ENCODE results near the gene TMEM266. TPM values are rescaled to one million over a fixed set of nuclear protein-coding genes. Genes with fewer than 3 reads are reported as not detected.
A peak's percentile ranks its signal among the peaks of the same experiment; 100 is the strongest.

The TMEM266 gene
- total RNA-seq, 4 donors from 2014 or later, result 0.17 to 0.40 TPM; not detected in 2

DNA sequence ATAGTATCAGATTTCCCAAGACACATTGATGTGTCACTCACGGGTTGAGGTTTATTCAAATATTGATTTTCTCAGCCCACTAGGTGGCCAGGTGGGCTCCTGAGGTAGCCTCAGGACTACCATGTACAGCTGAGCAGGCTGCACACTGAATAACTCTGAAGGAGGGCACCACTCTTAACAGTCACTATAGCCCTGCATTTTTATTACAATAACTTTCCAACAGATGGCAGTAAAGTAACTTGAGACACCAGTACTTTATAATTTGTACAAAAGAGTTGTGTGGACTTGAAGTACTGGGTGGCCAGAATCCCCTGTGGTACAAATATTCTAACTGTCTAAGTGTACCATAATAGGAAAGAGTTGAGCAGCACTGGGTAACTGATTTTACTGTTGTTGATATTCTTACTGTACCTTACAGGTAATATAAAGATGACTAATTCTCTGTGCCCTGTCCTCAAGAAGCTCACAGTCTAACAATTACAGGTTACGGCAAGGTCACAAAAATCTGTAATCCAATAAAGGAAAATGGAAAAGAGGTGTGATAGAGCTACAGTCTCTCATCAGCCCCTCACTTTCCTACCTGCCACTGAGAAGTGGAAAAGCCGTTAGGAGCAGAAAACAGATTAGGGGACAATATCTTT is 175.5 kb downstream of the TMEM266 start:
- DNase-seq (ENCODE audit: extremely low spot score), result no peak
- H3K4me3 ChIP-seq, result no peak overlapping the region
- H3K4me1 ChIP-seq, result peaks cover 0 to 11% (median 6%) of the 10 kb centered on the region in 4 donors
- intact Hi-C loops (cut with DNase I), result no loop called here
- peaks cover 6 to 16% (median 9%) of the 10 kb centered on the region in 4 donors for H3K36me3 ChIP-seq
- no peak overlapping the region for H3K27ac ChIP-seq (replicated peaks in 1 of 4)
- WGBS, result 98% methylated on average over 3 of the region's 3 CpGs
- no peaks in the 10 kb centered on the region for H3K9me3 ChIP-seq
- H3K27me3 ChIP-seq, result no peaks in the 10 kb centered on the region
- TF ChIP-seq, protein P1, sequence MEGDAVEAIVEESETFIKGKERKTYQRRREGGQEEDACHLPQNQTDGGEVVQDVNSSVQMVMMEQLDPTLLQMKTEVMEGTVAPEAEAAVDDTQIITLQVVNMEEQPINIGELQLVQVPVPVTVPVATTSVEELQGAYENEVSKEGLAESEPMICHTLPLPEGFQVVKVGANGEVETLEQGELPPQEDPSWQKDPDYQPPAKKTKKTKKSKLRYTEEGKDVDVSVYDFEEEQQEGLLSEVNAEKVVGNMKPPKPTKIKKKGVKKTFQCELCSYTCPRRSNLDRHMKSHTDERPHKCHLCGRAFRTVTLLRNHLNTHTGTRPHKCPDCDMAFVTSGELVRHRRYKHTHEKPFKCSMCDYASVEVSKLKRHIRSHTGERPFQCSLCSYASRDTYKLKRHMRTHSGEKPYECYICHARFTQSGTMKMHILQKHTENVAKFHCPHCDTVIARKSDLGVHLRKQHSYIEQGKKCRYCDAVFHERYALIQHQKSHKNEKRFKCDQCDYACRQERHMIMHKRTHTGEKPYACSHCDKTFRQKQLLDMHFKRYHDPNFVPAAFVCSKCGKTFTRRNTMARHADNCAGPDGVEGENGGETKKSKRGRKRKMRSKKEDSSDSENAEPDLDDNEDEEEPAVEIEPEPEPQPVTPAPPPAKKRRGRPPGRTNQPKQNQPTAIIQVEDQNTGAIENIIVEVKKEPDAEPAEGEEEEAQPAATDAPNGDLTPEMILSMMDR (IDR thresholded peaks at IDR 0.05), result peak; percentile 25 to 54 (median 36)
- no peak for TF ChIP-seq POLR2AphosphoS5 (IDR thresholded peaks at IDR 0.05)

DNA sequence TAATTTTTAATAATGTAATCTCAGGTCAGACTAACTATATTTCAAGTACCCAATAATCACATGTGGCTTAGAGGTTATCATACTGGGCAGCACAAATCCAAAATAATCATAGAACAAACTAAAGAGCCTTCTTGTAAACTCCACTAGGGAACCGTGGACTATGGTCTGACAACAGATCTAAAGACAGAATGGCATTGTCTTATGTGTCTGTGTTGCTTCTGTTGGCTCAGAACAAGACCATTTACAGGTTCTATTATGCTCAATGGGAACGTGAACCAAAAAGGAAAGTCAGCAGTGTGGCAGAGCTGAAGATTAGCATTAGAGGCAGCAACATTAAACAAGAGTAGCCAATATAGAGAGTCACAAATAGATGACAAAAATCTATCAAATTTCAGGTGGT is 176.6 kb downstream of the TMEM266 start:
- Histone ChIP-seq H3K9me3 (no peaks in the 10 kb centered on the region), H3K4me3 (no peak overlapping the region), H3K36me3 (peaks cover 0 to 14% (median 0%) of the 10 kb centered on the region in 4 donors), H3K27ac (replicated peaks in 1 of 4) (no peak overlapping the region), H3K4me1 (peaks cover 0 to 11% (median 6%) of the 10 kb centered on the region in 4 donors), H3K27me3 (no peaks in the 10 kb centered on the region)
- intact Hi-C loops (cut with DNase I), result no loop called here
- 71% methylated on average over 2 of the region's 2 CpGs for WGBS
- DNase-seq (ENCODE audit: extremely low spot score), result no peak
- TF ChIP-seq POLR2A (IDR thresholded peaks at IDR 0.05; ENCODE audit: low read depth) (no peak), EP300 (IDR thresholded peaks at IDR 0.05) (no peak), POLR2AphosphoS5 (IDR thresholded peaks at IDR 0.05) (no peak)
- TF ChIP-seq, protein P1 (IDR thresholded peaks at IDR 0.05), result no peak

- Histone ChIP-seq H3K4me1 (peaks cover 0 to 11% (median 6%) of the 10 kb centered on the region in 4 donors), H3K9me3 (no peaks in the 10 kb centered on the region), H3K4me3 (no peak overlapping the region), H3K27ac (replicated peaks in 1 of 4) (no peak overlapping the region), H3K27me3 (no peaks in the 10 kb centered on the region), H3K36me3 (peaks cover 0 to 25% (median 0%) of the 10 kb centered on the region in 4 donors)
- no peak for TF ChIP-seq EP300 (IDR thresholded peaks at IDR 0.05)
- TF ChIP-seq POLR2AphosphoS5 (IDR thresholded peaks at IDR 0.05), result no peak
- no peak for TF ChIP-seq POLR2A (IDR thresholded peaks at IDR 0.05; ENCODE audit: low read depth)
- TF ChIP-seq, protein P1 (IDR thresholded peaks at IDR 0.05), result no peak
- DNase-seq (ENCODE audit: extremely low spot score), result no peak
- intact Hi-C loops (cut with DNase I), result no loop called here
- WGBS, result 68% methylated on average over 1 of the region's 1 CpG
These were observed 180.0 kb downstream of the TMEM266 start for GRCh38 chr15:76239786-76240185.

GRCh38 chr15:76245072-76245610 is 185.4 kb downstream of the TMEM266 start:
- TF ChIP-seq EP300 (IDR thresholded peaks at IDR 0.05), result no peak
- TF ChIP-seq POLR2AphosphoS5 (IDR thresholded peaks at IDR 0.05), result no peak
- no peak for TF ChIP-seq POLR2A (IDR thresholded peaks at IDR 0.05; ENCODE audit: low read depth)
- TF ChIP-seq, protein P1 (IDR thresholded peaks at IDR 0.05), result no peak
- DNase-seq (ENCODE audit: extremely low spot score), result no peak
- Histone ChIP-seq H3K4me1 (no peaks in the 10 kb centered on the region), H3K9me3 (no peaks in the 10 kb centered on the region), H3K27ac (replicated peaks in 1 of 4) (no peak overlapping the region), H3K4me3 (no peak overlapping the region), H3K27me3 (no peaks in the 10 kb centered on the region), H3K36me3 (peaks cover 0 to 21% (median 0%) of the 10 kb centered on the region in 4 donors)
- 79% methylated on average over 1 of the region's 1 CpG for WGBS
- intact Hi-C loops (cut with DNase I), result no loop called here
